Nephron (organoid): ENCODE results near the gene SAMD4B.

Experiments used
- H3K27ac Mint-ChIP-seq, 3 experiments: 2 replicates each; pipeline ENCODE4 v1.8.0; 2020; ENCODE audit warnings: mixed read lengths in 3 of 3, mild to moderate bottlenecking in 2 of 3, moderate library complexity in 1 of 3
- H3K27me3 Mint-ChIP-seq: 2 replicates; pipeline ENCODE4 v1.8.0; 2021; ENCODE audit warnings: low read depth, mild to moderate bottlenecking, moderate library complexity, mixed read lengths
- H3K36me3 Mint-ChIP-seq: 2 replicates; pipeline ENCODE4 v1.8.0; 2020; ENCODE audit warnings: low read depth, mixed read lengths
- H3K4me1 Mint-ChIP-seq: 2 replicates; pipeline ENCODE4 v1.8.0; 2020; ENCODE audit warnings: mixed read lengths
- H3K4me3 Mint-ChIP-seq, 3 experiments: 2 replicates each; pipeline ENCODE4 v1.8.0; 2020; ENCODE audit warnings: mild to moderate bottlenecking in 3 of 3, mixed read lengths in 3 of 3, moderate library complexity in 2 of 3
- H3K9me3 Mint-ChIP-seq: 2 replicates; pipeline ENCODE4 v1.8.0; 2020; ENCODE audit warnings: mixed read lengths
- CTCF ChIP-seq, 3 experiments: fragments of 200-600 bp; sonication (generic); IDR thresholded peaks; one replicate each; pipeline ENCODE4 v1.5.0; 2021; ENCODE audit warnings: antibody characterized with exemption in 3 of 3; ENCODE audit not compliant: unreplicated experiment in 3 of 3

The SAMD4B gene

GRCh38 chr19:39341719-39342604, at the start of gene SAMD4B:
Gene SAMD4B, plus strand, starts transcription at chr19:39342421. Its CDS starts 14,473 bp downstream, at chr19:39356894.
- Mint-ChIP-seq H3K27me3 (no peaks in the 10 kb centered on the region), H3K36me3 (peaks cover 12% of the 10 kb centered on the region), H3K27ac (peak within 1 kb of the TSS; percentile 63 to 91 (median 90)), H3K9me3 (no peaks in the 10 kb centered on the region), H3K4me1 (peaks cover 46% of the 10 kb centered on the region), H3K4me3 (peak within 1 kb of the TSS; percentile 92 to 95 (median 94))
- TF ChIP-seq CTCF (IDR thresholded peaks at IDR 0.05; ENCODE audit: unreplicated experiment in 3 of 3) = peak; percentile 77 to 90 (median 80)

- Mint-ChIP-seq H3K4me1 (no peaks in the 10 kb centered on the region), H3K9me3 (peaks cover 5% of the 10 kb centered on the region), H3K36me3 (no peaks in the 10 kb centered on the region), H3K4me3 (no peak overlapping the region), H3K27ac (no peak overlapping the region), H3K27me3 (peaks cover 60% of the 10 kb centered on the region)
- TF ChIP-seq CTCF (IDR thresholded peaks at IDR 0.05; ENCODE audit: unreplicated experiment in 3 of 3) = no peak
These were observed 48.8 kb upstream of the SAMD4B start for GRCh38 chr19:39293394-39293793.

- H3K4me3 Mint-ChIP-seq = no peak within 1 kb of the TSS
- H3K9me3 Mint-ChIP-seq = no peaks in the 10 kb centered on the region
- no peaks in the 10 kb centered on the region for H3K36me3 Mint-ChIP-seq
- no peak within 1 kb of the TSS for H3K27ac Mint-ChIP-seq
- peaks cover 49% of the 10 kb centered on the region for H3K27me3 Mint-ChIP-seq
- TF ChIP-seq CTCF (IDR thresholded peaks at IDR 0.05; ENCODE audit: unreplicated experiment in 3 of 3) = no peak
- H3K4me1 Mint-ChIP-seq = no peaks in the 10 kb centered on the region
These were observed 46.1 kb upstream of the SAMD4B start, which contains the start of gene IFNL1 for GRCh38 chr19:39296055-39296645. Gene IFNL1, plus strand, starts transcription at chr19:39296407. Its CDS starts 15 bp downstream, at chr19:39296422.

- H3K27ac Mint-ChIP-seq = no peak overlapping the region
- H3K4me1 Mint-ChIP-seq = no peaks in the 10 kb centered on the region
- H3K36me3 Mint-ChIP-seq = no peaks in the 10 kb centered on the region
- H3K9me3 Mint-ChIP-seq = no peaks in the 10 kb centered on the region
- TF ChIP-seq CTCF (IDR thresholded peaks at IDR 0.05; ENCODE audit: unreplicated experiment in 3 of 3) = no peak
- peaks cover 41% of the 10 kb centered on the region for H3K27me3 Mint-ChIP-seq
- H3K4me3 Mint-ChIP-seq = no peak overlapping the region
These were observed 45.3 kb upstream of the SAMD4B start for GRCh38 chr19:39296906-39297305.

- Mint-ChIP-seq H3K27ac (no peak overlapping the region), H3K9me3 (no peaks in the 10 kb centered on the region), H3K27me3 (peaks cover 38% of the 10 kb centered on the region), H3K4me3 (no peak overlapping the region), H3K36me3 (no peaks in the 10 kb centered on the region), H3K4me1 (no peaks in the 10 kb centered on the region)
- no peak for TF ChIP-seq CTCF (IDR thresholded peaks at IDR 0.05; ENCODE audit: unreplicated experiment in 3 of 3)
These were observed 44.1 kb upstream of the SAMD4B start for GRCh38 chr19:39297931-39298634.
